ENCODE measurements around the gene NAGK.
"Not testable (repeated sequence)": the region's sequence is repeated elsewhere in the genome, so short reads cannot be mapped to it uniquely, and the experiment has no call there.

Gene NAGK

GRCh38 chr2:71070294-71071093 lies 2.0 kb downstream of the NAGK start:
- DNase-seq: no peak

GRCh38 chr2:71071681-71072398 lies 3.4 kb downstream of the NAGK start:
- no peak for DNase-seq

GRCh38 chr2:71072492-71072891 lies 4.0 kb downstream of the NAGK start:
- DNase-seq: no peak

GRCh38 chr2:71073475-71073874 lies 5.0 kb downstream of the NAGK start:
- DNase-seq: no peak

GRCh38 chr2:71074893-71075395 lies 6.5 kb downstream of the NAGK start:
- DNase-seq: no peak

GRCh38 chr2:71078624-71079023 lies 10.2 kb downstream of the NAGK start:
- DNase-seq: no peak

- DNase-seq: no peak
Measured at GRCh38 chr2:71082402-71083252, 14.2 kb downstream of the NAGK start.

GRCh38 chr2:71083297-71083696 lies 14.8 kb downstream of the NAGK start:
- DNase-seq: not testable (repeated sequence)

- DNase-seq: not testable (repeated sequence)
Measured at GRCh38 chr2:71083752-71084312, 15.4 kb downstream of the NAGK start.

- not testable (repeated sequence) for DNase-seq
Measured at GRCh38 chr2:71085325-71086003, 17.0 kb downstream of the NAGK start.

- DNase-seq: not testable (repeated sequence)
Measured at GRCh38 chr2:71089475-71089874, 21.0 kb downstream of the NAGK start.

GRCh38 chr2:71091808-71092207 lies 23.4 kb downstream of the NAGK start:
- DNase-seq: not testable (repeated sequence)

GRCh38 chr2:71092491-71093260 lies 24.2 kb downstream of the NAGK start:
- not testable (repeated sequence) for DNase-seq

- no peak for DNase-seq
Measured at GRCh38 chr2:71100195-71100964, 31.9 kb downstream of the NAGK start.

- no peak for DNase-seq
Measured at GRCh38 chr2:71101656-71102055, 33.2 kb downstream of the NAGK start.

GRCh38 chr2:71102981-71103681 lies 34.7 kb downstream of the NAGK start:
- DNase-seq: no peak

GRCh38 chr2:71103809-71104208 lies 35.4 kb downstream of the NAGK start:
- no peak for DNase-seq

- not testable (repeated sequence) for DNase-seq
Measured at GRCh38 chr2:71106463-71106862, 38.0 kb downstream of the NAGK start.

- no peak for DNase-seq
Measured at GRCh38 chr2:71108091-71108490, 39.6 kb downstream of the NAGK start.

- no peak for DNase-seq
Measured at GRCh38 chr2:71113843-71114242, 45.4 kb downstream of the NAGK start.

All from right forelimb (tissue), 1 donor.